ENCODE data around the gene TRIM32. TPM values are rescaled to one million over a fixed set of nuclear protein-coding genes. Genes with fewer than 3 reads are reported as not detected.
A peak's percentile ranks its signal among the peaks of the same experiment; 100 is the strongest.

The TRIM32 gene
- total RNA-seq, 1 donor from 2014 or later: 8.0 TPM

DNA sequence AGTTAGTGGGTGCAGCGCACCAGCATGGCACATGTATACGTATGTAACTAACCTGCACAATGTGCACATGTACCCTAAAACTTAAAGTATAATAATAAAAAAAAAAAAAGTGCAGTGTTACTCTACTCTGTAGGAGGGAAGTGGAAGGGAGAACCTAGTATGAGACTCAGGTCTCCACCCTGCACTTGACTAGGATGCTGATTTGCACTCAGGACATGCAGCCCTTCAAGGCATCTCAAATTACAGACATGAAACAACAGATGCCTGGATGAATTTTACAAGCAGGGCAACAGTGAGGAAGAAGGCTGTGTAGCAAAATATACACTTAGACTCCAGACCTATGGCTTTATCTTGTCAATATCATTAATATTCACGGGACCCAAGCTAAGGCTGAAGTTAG, 16.5 kb downstream of the TRIM32 start:
- DNase-seq (ENCODE audit: low spot score) (no peak), ATAC-seq (no peak)

DNA sequence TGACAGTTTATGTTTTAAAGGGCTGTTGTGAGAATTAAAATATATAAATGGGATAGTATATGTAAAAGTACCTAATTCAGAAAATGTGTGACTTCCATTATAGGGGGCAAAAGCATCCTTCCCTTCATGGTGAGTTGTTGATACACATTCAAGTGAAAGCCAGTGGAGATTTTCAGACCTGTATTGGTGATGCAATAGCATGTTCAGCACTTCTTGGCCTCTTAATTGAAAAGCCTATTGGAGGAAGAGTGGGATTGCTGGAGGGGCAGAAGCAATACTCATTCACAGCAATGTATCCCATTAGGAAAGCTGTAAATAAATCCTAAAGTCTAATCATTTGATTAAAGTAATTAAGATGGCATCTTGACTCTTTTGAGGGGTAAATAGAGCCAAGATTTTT, 17.4 kb downstream of the TRIM32 start:
- no peak for DNase-seq (ENCODE audit: low spot score)
- ATAC-seq: no peak

DNA sequence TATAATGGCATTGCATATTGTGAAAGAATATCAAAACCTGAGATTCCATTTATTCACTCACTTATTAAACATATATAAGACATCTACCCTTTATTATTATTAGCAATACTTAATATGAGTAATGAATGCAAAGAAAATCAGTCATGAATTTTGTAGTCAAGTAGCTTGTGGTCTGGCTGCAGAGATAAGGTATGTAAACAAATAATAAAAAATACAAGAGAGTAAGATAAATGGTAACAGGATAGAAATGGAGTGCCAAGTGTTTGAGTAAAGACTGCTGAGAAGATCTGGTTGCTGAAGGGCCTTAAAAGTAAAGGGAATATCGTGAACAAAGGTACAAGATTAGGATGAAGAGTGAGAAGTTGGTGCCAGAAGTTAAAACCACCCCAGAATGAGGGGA, 18.4 kb downstream of the TRIM32 start:
- DNase-seq (ENCODE audit: low spot score) (no peak), ATAC-seq (no peak)

- ATAC-seq: no peak
- no peak for DNase-seq (ENCODE audit: low spot score)
Observed at GRCh38 chr9:116706310-116707290, 19.5 kb downstream of the TRIM32 start.

DNA sequence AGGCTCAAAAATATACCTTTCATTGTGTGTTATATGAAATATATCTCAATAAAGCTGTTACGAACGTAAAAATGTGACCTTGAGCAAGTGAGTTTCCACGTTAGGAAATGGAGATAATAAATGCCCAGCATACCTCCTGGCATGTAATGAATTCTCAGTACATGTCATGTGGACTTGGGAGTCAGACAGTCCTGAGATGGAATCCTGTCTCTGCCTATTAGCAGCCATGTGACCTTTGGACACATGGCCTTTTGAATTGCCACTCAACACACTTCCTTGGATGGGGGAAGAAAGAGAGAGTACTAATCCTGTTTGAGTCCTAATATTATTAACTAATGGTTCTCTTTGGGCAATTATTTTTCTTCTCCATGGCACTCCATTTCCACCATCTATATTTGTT, 25.7 kb downstream of the TRIM32 start:
- ATAC-seq (no peak), DNase-seq (ENCODE audit: low spot score) (no peak)

- ATAC-seq (no peak), DNase-seq (ENCODE audit: low spot score) (no peak)
Observed at GRCh38 chr9:116713271-116713670, 26.2 kb downstream of the TRIM32 start.

GRCh38 chr9:116715751-116716150, 28.6 kb downstream of the TRIM32 start:
- ATAC-seq (no peak), DNase-seq (ENCODE audit: low spot score) (no peak)

GRCh38 chr9:116716438-116716837, 29.3 kb downstream of the TRIM32 start:
- ATAC-seq: no peak
- DNase-seq (ENCODE audit: low spot score): no peak

GRCh38 chr9:116717150-116717549, 30.0 kb downstream of the TRIM32 start:
- no peak for DNase-seq (ENCODE audit: low spot score)
- ATAC-seq: no peak

- ATAC-seq: no peak
- DNase-seq (ENCODE audit: low spot score): no peak
Observed at GRCh38 chr9:116718111-116718510, 31.0 kb downstream of the TRIM32 start.

- no peak for DNase-seq (ENCODE audit: low spot score)
- ATAC-seq: no peak
Observed at GRCh38 chr9:116720111-116720510, 33.0 kb downstream of the TRIM32 start.

GRCh38 chr9:116721411-116721810, 34.3 kb downstream of the TRIM32 start:
- DNase-seq (ENCODE audit: low spot score) (no peak), ATAC-seq (no peak)

DNA sequence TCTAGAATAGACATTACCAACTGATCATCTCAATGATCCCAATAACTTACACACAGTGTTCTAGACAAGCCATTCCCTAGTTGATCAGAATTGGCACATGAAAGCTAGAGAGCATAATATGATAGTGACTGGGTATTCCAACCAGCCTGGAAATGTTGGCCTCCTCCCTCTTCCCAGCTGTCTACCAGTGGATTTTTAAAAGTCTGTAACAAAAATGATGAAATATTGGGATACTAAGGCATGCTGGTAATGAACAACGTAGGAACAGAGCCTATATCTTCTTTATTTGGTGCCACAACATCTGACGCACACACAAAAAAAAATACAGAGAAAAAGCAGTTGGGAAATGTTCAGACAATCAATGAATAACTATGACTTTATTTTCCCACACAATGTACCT, 34.8 kb downstream of the TRIM32 start:
- DNase-seq (ENCODE audit: low spot score) (no peak), ATAC-seq (no peak)

DNA sequence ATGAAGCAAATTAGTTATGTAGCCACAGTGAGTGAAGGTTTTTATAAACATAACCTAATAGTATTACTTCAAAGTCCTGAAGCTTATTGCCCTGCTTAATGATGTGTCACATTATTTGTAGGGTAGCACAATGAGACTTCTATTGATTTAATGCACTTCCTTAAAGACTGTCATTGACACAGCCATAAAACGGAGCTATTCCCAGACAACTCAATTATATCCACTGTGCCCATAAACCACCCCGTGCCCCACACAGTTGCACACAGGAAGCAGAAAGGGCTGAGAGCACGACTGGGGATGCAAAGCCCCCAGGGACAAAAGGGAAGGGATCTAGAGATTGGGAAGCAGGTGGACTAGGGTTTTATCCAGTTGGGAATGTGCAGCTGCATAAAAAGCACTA, 37.0 kb downstream of the TRIM32 start:
- ATAC-seq (no peak), DNase-seq (ENCODE audit: low spot score) (no peak)

GRCh38 chr9:116726602-116727001, 39.5 kb downstream of the TRIM32 start:
- ATAC-seq: no peak
- no peak for DNase-seq (ENCODE audit: low spot score)

- DNase-seq (ENCODE audit: low spot score): no peak
- ATAC-seq: no peak
Observed at GRCh38 chr9:116733010-116733641, 46.0 kb downstream of the TRIM32 start.

- no peak for ATAC-seq
- DNase-seq (ENCODE audit: low spot score): no peak
Observed at GRCh38 chr9:116736399-116737151, 49.5 kb downstream of the TRIM32 start.

GRCh38 chr9:116737152-116737546, 50.0 kb downstream of the TRIM32 start:
- DNase-seq (ENCODE audit: low spot score): peak; percentile 73
- ATAC-seq: peak; percentile 98

DNA sequence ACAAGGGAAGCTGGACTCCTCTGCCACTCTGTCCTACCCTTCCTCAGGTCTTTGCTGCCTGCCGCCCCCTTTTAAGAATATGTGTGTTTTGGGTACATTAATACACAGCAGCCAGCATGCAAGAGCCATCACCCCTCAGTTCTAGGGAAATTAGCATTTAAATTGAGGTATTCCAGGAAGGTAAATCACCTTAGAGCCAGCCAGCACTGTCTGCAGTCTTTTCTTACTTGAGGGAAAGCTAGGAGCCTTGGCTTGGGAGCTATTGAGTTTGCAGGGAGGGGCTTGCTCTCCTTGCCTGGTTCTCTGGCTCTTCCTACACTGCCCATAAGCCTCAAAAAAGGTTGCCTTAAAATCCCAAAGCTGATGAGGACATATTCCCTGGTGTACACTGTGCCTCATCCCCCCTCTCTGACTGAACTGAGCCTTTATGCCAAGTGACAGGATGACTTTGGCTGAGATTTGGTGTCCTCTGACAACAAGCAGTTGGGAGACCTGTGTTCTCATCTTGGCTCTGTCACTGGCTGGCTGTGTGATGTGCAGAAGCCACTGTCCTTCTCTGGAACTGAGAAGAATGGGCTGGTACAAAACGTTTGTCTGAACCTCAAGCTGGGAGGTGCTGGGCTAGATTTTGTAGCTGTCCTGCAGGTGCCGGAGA, 54.1 kb downstream of the TRIM32 start:
- ATAC-seq (no peak), DNase-seq (ENCODE audit: low spot score) (no peak)

- ATAC-seq: no peak
- no peak for DNase-seq (ENCODE audit: low spot score)
Observed at GRCh38 chr9:116741742-116742141, 54.6 kb downstream of the TRIM32 start.

- ATAC-seq (no peak), DNase-seq (ENCODE audit: low spot score) (no peak)
Observed at GRCh38 chr9:116749176-116749575, 62.1 kb downstream of the TRIM32 start.
